Measurements from ENCODE around the gene FLNA.
"Not testable (repeated sequence)": the region's sequence is repeated elsewhere in the genome, so short reads cannot be mapped to it uniquely, and the experiment has no call there.

FLNA gene

GRCh38 chrX:154305541-154306205, 68.8 kb downstream of the FLNA start:
- H2AFZ ChIP-seq (ENCODE audit: low read length): no peak overlapping the region
- H3K9ac ChIP-seq (ENCODE audit: low read length): no peak overlapping the region
- no peak overlapping the region for H3K4me3 ChIP-seq (ENCODE audit: low read depth, low read length, poor library complexity, severe bottlenecking)
- H3K9me3 ChIP-seq (ENCODE audit: low read length): no peaks in the 10 kb centered on the region
- no peaks in the 10 kb centered on the region for H3K9me2 ChIP-seq (ENCODE audit: low read depth, low read length)
- no peaks in the 10 kb centered on the region for H3K36me3 ChIP-seq (ENCODE audit: insufficient read depth, low read length)
- no peak overlapping the region for H3K27ac ChIP-seq (ENCODE audit: low read depth, low read length, poor library complexity, severe bottlenecking)
- H4K20me1 ChIP-seq (ENCODE audit: insufficient read depth, low read length): no peaks in the 10 kb centered on the region
- no peak for TF ChIP-seq EZH2 (IDR thresholded peaks at IDR 0.05; ENCODE audit: borderline replicate concordance, low read length)
- TF ChIP-seq, protein P1, sequence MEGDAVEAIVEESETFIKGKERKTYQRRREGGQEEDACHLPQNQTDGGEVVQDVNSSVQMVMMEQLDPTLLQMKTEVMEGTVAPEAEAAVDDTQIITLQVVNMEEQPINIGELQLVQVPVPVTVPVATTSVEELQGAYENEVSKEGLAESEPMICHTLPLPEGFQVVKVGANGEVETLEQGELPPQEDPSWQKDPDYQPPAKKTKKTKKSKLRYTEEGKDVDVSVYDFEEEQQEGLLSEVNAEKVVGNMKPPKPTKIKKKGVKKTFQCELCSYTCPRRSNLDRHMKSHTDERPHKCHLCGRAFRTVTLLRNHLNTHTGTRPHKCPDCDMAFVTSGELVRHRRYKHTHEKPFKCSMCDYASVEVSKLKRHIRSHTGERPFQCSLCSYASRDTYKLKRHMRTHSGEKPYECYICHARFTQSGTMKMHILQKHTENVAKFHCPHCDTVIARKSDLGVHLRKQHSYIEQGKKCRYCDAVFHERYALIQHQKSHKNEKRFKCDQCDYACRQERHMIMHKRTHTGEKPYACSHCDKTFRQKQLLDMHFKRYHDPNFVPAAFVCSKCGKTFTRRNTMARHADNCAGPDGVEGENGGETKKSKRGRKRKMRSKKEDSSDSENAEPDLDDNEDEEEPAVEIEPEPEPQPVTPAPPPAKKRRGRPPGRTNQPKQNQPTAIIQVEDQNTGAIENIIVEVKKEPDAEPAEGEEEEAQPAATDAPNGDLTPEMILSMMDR (IDR thresholded peaks at IDR 0.05; ENCODE audit: low read length): no peak
- H3K79me2 ChIP-seq (ENCODE audit: insufficient read depth, low read length): no peaks in the 10 kb centered on the region
- H3K27me3 ChIP-seq (ENCODE audit: insufficient read depth, low read length): no peaks in the 10 kb centered on the region
- H3F3A ChIP-seq (ENCODE audit: insufficient read depth, low read length): no peaks in the 10 kb centered on the region
- no peaks in the 10 kb centered on the region for H3K4me1 ChIP-seq (ENCODE audit: insufficient read depth, low read length, severe bottlenecking)
- H3K4me2 ChIP-seq (ENCODE audit: low read length): no peak overlapping the region

DNA sequence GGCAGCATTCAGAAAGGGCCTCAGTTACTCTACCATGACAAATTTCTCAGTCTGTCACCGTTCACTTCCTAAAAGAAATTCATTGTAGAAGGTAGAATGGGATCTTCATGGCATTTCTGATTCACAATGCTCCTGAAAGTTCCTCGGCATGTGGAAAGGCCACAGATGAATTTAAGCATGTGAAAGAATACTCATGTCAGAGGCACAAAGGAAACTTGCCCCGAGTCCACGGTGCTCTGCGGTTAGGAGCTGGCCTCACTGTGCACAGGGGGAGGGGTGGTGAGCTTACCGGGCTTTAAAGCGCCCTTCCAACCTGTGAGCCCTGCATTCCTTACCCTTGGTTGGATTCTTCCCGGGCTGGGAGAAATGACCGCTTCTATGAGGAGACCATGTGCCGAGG, 69.6 kb downstream of the FLNA start:
- H4K20me1 ChIP-seq (ENCODE audit: insufficient read depth, low read length): no peaks in the 10 kb centered on the region
- H3K4me1 ChIP-seq (ENCODE audit: insufficient read depth, low read length, severe bottlenecking): no peaks in the 10 kb centered on the region
- H3K27ac ChIP-seq (ENCODE audit: low read depth, low read length, poor library complexity, severe bottlenecking): no peak overlapping the region
- H3K27me3 ChIP-seq (ENCODE audit: insufficient read depth, low read length): no peaks in the 10 kb centered on the region
- H3K9me3 ChIP-seq (ENCODE audit: low read length): no peaks in the 10 kb centered on the region
- no peaks in the 10 kb centered on the region for H3K79me2 ChIP-seq (ENCODE audit: insufficient read depth, low read length)
- no peak overlapping the region for H2AFZ ChIP-seq (ENCODE audit: low read length)
- H3K9me2 ChIP-seq (ENCODE audit: low read depth, low read length): no peaks in the 10 kb centered on the region
- H3K4me3 ChIP-seq (ENCODE audit: low read depth, low read length, poor library complexity, severe bottlenecking): no peak overlapping the region
- no peak for TF ChIP-seq EZH2 (IDR thresholded peaks at IDR 0.05; ENCODE audit: borderline replicate concordance, low read length)
- TF ChIP-seq, protein P1 (IDR thresholded peaks at IDR 0.05; ENCODE audit: low read length): no peak
- no peaks in the 10 kb centered on the region for H3K36me3 ChIP-seq (ENCODE audit: insufficient read depth, low read length)
- H3K9ac ChIP-seq (ENCODE audit: low read length): no peak overlapping the region
- H3K4me2 ChIP-seq (ENCODE audit: low read length): no peak overlapping the region
- H3F3A ChIP-seq (ENCODE audit: insufficient read depth, low read length): no peaks in the 10 kb centered on the region

GRCh38 chrX:154303476-154303875, 71.0 kb downstream of the FLNA start:
- TF ChIP-seq, protein P1 (IDR thresholded peaks at IDR 0.05; ENCODE audit: low read length): no peak
- TF ChIP-seq EZH2 (IDR thresholded peaks at IDR 0.05; ENCODE audit: borderline replicate concordance, low read length): no peak
- no peaks in the 10 kb centered on the region for H3K36me3 ChIP-seq (ENCODE audit: insufficient read depth, low read length)
- H3K79me2 ChIP-seq (ENCODE audit: insufficient read depth, low read length): no peaks in the 10 kb centered on the region
- H3F3A ChIP-seq (ENCODE audit: insufficient read depth, low read length): no peaks in the 10 kb centered on the region
- no peaks in the 10 kb centered on the region for H3K4me1 ChIP-seq (ENCODE audit: insufficient read depth, low read length, severe bottlenecking)
- H2AFZ ChIP-seq (ENCODE audit: low read length): no peak overlapping the region
- H3K9me2 ChIP-seq (ENCODE audit: low read depth, low read length): no peaks in the 10 kb centered on the region
- no peaks in the 10 kb centered on the region for H3K9me3 ChIP-seq (ENCODE audit: low read length)
- H3K4me2 ChIP-seq (ENCODE audit: low read length): no peak overlapping the region
- H4K20me1 ChIP-seq (ENCODE audit: insufficient read depth, low read length): no peaks in the 10 kb centered on the region
- H3K27me3 ChIP-seq (ENCODE audit: insufficient read depth, low read length): no peaks in the 10 kb centered on the region
- H3K9ac ChIP-seq (ENCODE audit: low read length): no peak overlapping the region
- no peak overlapping the region for H3K27ac ChIP-seq (ENCODE audit: low read depth, low read length, poor library complexity, severe bottlenecking)
- no peak overlapping the region for H3K4me3 ChIP-seq (ENCODE audit: low read depth, low read length, poor library complexity, severe bottlenecking)

GRCh38 chrX:154302998-154303397, 71.4 kb downstream of the FLNA start:
- H3K9me2 ChIP-seq (ENCODE audit: low read depth, low read length); H3K4me1 ChIP-seq (ENCODE audit: insufficient read depth, low read length, severe bottlenecking); H4K20me1 ChIP-seq (ENCODE audit: insufficient read depth, low read length); H3K4me3 ChIP-seq (ENCODE audit: low read depth, low read length, poor library complexity, severe bottlenecking); H3K79me2 ChIP-seq (ENCODE audit: insufficient read depth, low read length); H3K9me3 ChIP-seq (ENCODE audit: low read length); H3F3A ChIP-seq (ENCODE audit: insufficient read depth, low read length); H3K4me2 ChIP-seq (ENCODE audit: low read length); H3K9ac ChIP-seq (ENCODE audit: low read length); H3K27ac ChIP-seq (ENCODE audit: low read depth, low read length, poor library complexity, severe bottlenecking); H3K27me3 ChIP-seq (ENCODE audit: insufficient read depth, low read length); H3K36me3 ChIP-seq (ENCODE audit: insufficient read depth, low read length); H2AFZ ChIP-seq (ENCODE audit: low read length): not testable (repeated sequence)

All from OCI-LY1 (cell line).